Breast epithelium (tissue), 4 donors: ENCODE measurements around the gene GALNT1. TPM values are rescaled to one million over a fixed set of nuclear protein-coding genes. Genes with fewer than 3 reads are reported as not detected.

Experiments
- DNase-seq, 2 donors: peaks; one replicate each; pipeline ENCODE4 v3.0.0-alpha.2; 2019; ENCODE audit warnings: low spot score in 2 of 2
- H3K27ac ChIP-seq, 2 donors: fragments of 200-600 bp; sonication (generic) in 1 of 2; one replicate each; pipeline ENCODE4 v1.5.1; 2016 to 2019; ENCODE audit warnings: mild to moderate bottlenecking in 1 of 2
- H3K27me3 ChIP-seq, 2 donors: fragments of 200-600 bp; sonication (generic) in 1 of 2; one replicate each; pipeline versions ENCODE4 v1.5.1 to v1.6.0; 2017 to 2019; ENCODE audit warnings: control low read depth in 1 of 2, mild to moderate bottlenecking in 1 of 2
- H3K36me3 ChIP-seq: fragments of 200-600 bp; one replicate; pipeline ENCODE4 v1.5.1; 2019
- H3K4me1 ChIP-seq, 2 donors: fragments of 200-600 bp; sonication (generic); one replicate each; pipeline ENCODE4 v1.5.1; 2016 to 2019; ENCODE audit warnings: control low read depth in 1 of 2
- H3K4me3 ChIP-seq, 3 donors: fragments of 200-600 bp; sonication (generic); 1 replicate in 2 of 3; 2 replicates in 1 of 3; pipeline ENCODE4 v1.5.1; 2016 to 2019; ENCODE audit warnings: mild to moderate bottlenecking in 3 of 3, moderate library complexity in 2 of 3
- H3K9me3 ChIP-seq, 2 donors: fragments of 200-600 bp; sonication (generic) in 1 of 2; one replicate each; pipeline ENCODE4 v1.5.1; 2016 to 2019; ENCODE audit warnings: control low read depth in 1 of 2
- CTCF ChIP-seq, 3 donors: fragments of 450-650 bp; IDR thresholded peaks; one replicate each; pipeline ENCODE4 v1.5.1; 2016 to 2017; ENCODE audit warnings: antibody characterized with exemption in 3 of 3, mild to moderate bottlenecking in 3 of 3, moderate library complexity in 3 of 3
- POLR2A ChIP-seq: fragments of 450-650 bp; IDR thresholded peaks from one replicate; pipeline ENCODE4 v1.6.1; 2016; ENCODE audit warnings: antibody characterized with exemption, mild to moderate bottlenecking, moderate library complexity
- POLR2AphosphoS5 ChIP-seq, 3 donors: sonication (generic); formaldehyde crosslinking; IDR thresholded peaks; one replicate each; pipeline ENCODE4 v1.6.1; 2017; ENCODE audit warnings: antibody characterized with exemption in 3 of 3
- intact Hi-C: fragments of 100-400 bp; cut with DNase I; formaldehyde crosslinking; loops from one replicate; pipeline ENCODE4 v1.15.1; 2023; ENCODE audit warnings: low total_unique reads
- total RNA-seq, 3 donors: library from RNA; depleted of rRNA; stranded (reverse); fragments of >200 nt; gene quantifications; one replicate each; pipeline ENCODE4 v1.1.0, GENCODE V29; 2016

GALNT1 gene
- total RNA-seq, 3 donors from 2014 or later: 34.9 to 60.9 (median 46.5) TPM

- intact Hi-C loops: no loop called here
- Histone ChIP-seq H3K27ac (peak overlapping the region in 1 of 2 donors; percentile 54), H3K36me3 (no peaks in the 10 kb centered on the region), H3K27me3 (no peaks in the 10 kb centered on the region), H3K4me1 (no peaks in the 10 kb centered on the region), H3K4me3 (no peak overlapping the region), H3K9me3 (no peaks in the 10 kb centered on the region)
- no peak for DNase-seq
- TF ChIP-seq POLR2A: no peak
- no peak for TF ChIP-seq POLR2AphosphoS5 (IDR thresholded peaks at IDR 0.05)
- no peak for TF ChIP-seq CTCF (IDR thresholded peaks at IDR 0.05)
Observed at GRCh38 chr18:35707674-35708073, 126.1 kb downstream of the GALNT1 start.

DNA sequence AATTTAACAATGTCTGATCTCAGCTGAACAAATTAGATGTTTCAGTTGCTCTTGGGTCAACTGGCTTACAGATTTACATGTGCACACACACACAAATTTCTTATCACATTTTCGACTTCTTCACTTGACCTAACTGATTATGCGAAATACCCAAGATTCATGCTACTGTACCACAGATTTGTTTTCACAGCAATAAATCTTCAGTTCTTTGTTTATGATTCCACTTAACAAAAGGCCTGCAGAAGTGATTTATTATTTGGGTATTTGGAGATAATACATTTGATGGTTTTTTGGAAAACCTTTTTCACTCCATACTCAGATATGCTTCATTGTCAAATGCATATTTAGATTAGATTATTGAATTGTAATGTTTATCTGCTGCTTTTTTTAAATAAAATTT lies 129.0 kb downstream of the GALNT1 start:
- intact Hi-C loops: no loop called here
- H3K27ac ChIP-seq: no peak overlapping the region
- no peak for DNase-seq
- no peak for TF ChIP-seq POLR2AphosphoS5 (IDR thresholded peaks at IDR 0.05)
- no peak for TF ChIP-seq CTCF (IDR thresholded peaks at IDR 0.05)
- TF ChIP-seq POLR2A: no peak
- H3K4me3 ChIP-seq: no peak overlapping the region
- H3K9me3 ChIP-seq: no peaks in the 10 kb centered on the region
- no peaks in the 10 kb centered on the region for H3K27me3 ChIP-seq
- H3K4me1 ChIP-seq: no peaks in the 10 kb centered on the region
- no peaks in the 10 kb centered on the region for H3K36me3 ChIP-seq

DNA sequence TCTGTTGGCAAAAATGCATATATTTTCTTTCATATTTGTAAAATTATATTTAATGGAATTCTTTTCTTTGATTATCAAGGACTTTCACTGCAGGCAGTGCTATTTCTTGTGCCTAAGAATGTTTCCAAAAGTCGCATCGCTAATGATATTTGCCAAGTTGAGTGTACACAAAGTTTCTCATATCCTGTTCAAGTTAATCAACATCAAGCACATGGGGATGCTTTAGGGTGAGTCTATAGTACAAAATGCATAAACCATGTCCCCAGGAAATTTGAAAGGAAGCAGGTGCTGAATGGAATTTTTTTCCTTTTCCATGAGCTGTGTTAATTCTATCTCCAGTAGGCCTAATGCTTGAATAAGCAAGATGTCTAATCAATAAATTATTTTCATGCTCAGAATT lies 129.7 kb downstream of the GALNT1 start:
- intact Hi-C loops: no loop called here
- no peak overlapping the region for H3K4me3 ChIP-seq
- no peaks in the 10 kb centered on the region for H3K9me3 ChIP-seq

DNA sequence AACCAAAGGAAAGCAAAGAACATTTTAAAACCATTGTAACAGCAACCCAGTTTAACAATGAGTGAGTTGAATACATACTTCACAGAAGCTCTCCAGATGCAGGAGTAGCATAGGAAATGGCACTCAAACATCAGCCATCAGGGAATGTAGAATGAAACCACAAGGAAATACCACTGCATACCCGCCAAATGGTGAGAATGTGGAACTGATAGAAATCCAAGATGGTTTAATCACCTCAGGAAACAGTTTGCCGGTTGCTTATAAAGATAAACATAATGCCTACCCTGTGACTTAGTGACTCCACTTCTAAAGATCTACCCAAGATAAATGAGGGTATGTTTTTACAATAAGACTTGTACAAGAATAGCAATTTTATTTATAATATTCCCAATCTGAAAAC lies 132.0 kb downstream of the GALNT1 start:
- no peak overlapping the region for H3K27ac ChIP-seq
- H3K9me3 ChIP-seq: peaks cover 0 to 3% of the 10 kb centered on the region in 2 donors
- H3K36me3 ChIP-seq: no peaks in the 10 kb centered on the region
- intact Hi-C loops: no loop called here
- H3K4me1 ChIP-seq: no peaks in the 10 kb centered on the region
- TF ChIP-seq POLR2A (no peak), CTCF (IDR thresholded peaks at IDR 0.05) (no peak), POLR2AphosphoS5 (IDR thresholded peaks at IDR 0.05) (no peak)
- no peak for DNase-seq
- no peaks in the 10 kb centered on the region for H3K27me3 ChIP-seq
- no peak overlapping the region for H3K4me3 ChIP-seq

More for the DNA sequence above, 129.7 kb downstream of the GALNT1 start:
- DNase-seq: no peak
- no peaks in the 10 kb centered on the region for H3K4me1 ChIP-seq
- TF ChIP-seq CTCF (IDR thresholded peaks at IDR 0.05) (no peak), POLR2AphosphoS5 (IDR thresholded peaks at IDR 0.05) (no peak), POLR2A (no peak)
- no peaks in the 10 kb centered on the region for H3K36me3 ChIP-seq
- H3K27ac ChIP-seq: no peak overlapping the region
- no peaks in the 10 kb centered on the region for H3K27me3 ChIP-seq

- no peak overlapping the region for H3K27ac ChIP-seq
- intact Hi-C loops: no loop called here
- no peak overlapping the region for H3K4me3 ChIP-seq
- no peak for DNase-seq
- no peaks in the 10 kb centered on the region for H3K4me1 ChIP-seq
- no peak for TF ChIP-seq POLR2A
- TF ChIP-seq POLR2AphosphoS5 (IDR thresholded peaks at IDR 0.05): no peak
- no peaks in the 10 kb centered on the region for H3K36me3 ChIP-seq
- peaks cover 6 to 13% of the 10 kb centered on the region in 2 donors for H3K9me3 ChIP-seq
- no peaks in the 10 kb centered on the region for H3K27me3 ChIP-seq
Observed at GRCh38 chr18:35714539-35714938, 133.0 kb downstream of the GALNT1 start.

GRCh38 chr18:35715139-35715538 lies 133.6 kb downstream of the GALNT1 start:
- TF ChIP-seq CTCF (IDR thresholded peaks at IDR 0.05): no peak
- TF ChIP-seq POLR2A: no peak
- TF ChIP-seq POLR2AphosphoS5 (IDR thresholded peaks at IDR 0.05): no peak
- intact Hi-C loops: no loop called here
- Histone ChIP-seq H3K36me3 (no peaks in the 10 kb centered on the region), H3K4me1 (no peaks in the 10 kb centered on the region), H3K9me3 (peaks cover 6 to 14% of the 10 kb centered on the region in 2 donors), H3K27me3 (no peaks in the 10 kb centered on the region), H3K4me3 (no peak overlapping the region), H3K27ac (no peak overlapping the region)
- DNase-seq: no peak
